ENCODE measurements around the gene ITGAL.

Gene ITGAL

DNA sequence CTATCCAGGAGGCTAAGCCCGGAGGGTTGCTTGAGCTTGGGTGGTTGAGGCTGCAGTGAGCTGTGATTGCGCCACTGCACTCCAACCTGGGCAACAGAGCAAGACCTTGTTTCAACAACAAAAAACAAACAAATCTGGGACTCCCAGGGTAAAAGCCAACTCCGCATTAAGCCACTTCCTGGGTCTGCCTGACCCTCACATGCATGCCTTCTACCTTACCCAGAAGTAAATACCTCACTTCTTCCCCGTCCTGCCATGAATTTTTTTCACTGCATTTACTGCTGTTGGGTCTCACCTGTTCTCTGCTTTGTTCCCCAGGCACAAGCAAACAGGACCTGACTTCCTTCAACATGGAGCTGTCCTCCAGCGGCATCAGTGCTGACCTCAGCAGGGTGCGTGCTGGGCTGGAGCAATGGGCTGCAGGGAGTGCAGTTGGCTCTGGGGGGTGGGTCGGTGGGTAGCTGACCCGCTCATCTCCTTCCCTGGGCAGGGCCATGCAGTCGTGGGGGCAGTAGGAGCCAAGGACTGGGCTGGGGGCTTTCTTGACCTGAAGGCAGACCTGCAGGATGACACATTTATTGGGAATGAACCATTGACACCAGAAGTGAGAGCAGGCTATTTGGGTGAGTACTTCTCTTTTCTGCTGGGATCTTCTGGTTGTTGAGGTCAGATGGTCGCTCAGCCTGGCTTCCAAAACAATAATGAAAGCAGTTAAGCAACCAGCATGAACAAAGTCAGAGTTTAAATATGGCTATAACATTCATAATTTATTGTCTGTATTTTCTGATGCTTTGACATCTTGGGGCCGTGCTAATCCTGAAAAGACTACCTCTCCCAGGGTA is 16.4 kb downstream of the ITGAL start:
- peaks cover 0 to under 1% (median 0%) of the 10 kb centered on the region in 5 donors for H3K27me3 ChIP-seq (ENCODE audit: control insufficient read depth in 5 of 5, insufficient read depth in 4 of 5, low read length in 5 of 5)
- H3K9ac ChIP-seq (ENCODE audit: low read length in 5 of 5): no peak overlapping the region
- no peak overlapping the region for H3K27ac ChIP-seq (ENCODE audit: low read depth, low read length)
- H3K9me3 ChIP-seq (ENCODE audit: control insufficient read depth in 5 of 5, low read length in 5 of 5): no peaks in the 10 kb centered on the region
- H3K4me1 ChIP-seq (ENCODE audit: control insufficient read depth in 5 of 5, insufficient read depth in 5 of 5, low read length in 5 of 5): peaks cover 0 to 24% (median 11%) of the 10 kb centered on the region in 5 donors
- H3K36me3 ChIP-seq (ENCODE audit: control insufficient read depth in 5 of 5, insufficient read depth in 5 of 5, low read length in 5 of 5): no peaks in the 10 kb centered on the region
- no peak overlapping the region for H3K4me3 ChIP-seq (ENCODE audit: low read depth in 1 of 5, low read length in 5 of 5)

GRCh38 chr16:30490210-30490609 is 17.7 kb downstream of the ITGAL start:
- Histone ChIP-seq H3K4me3 (ENCODE audit: low read depth in 1 of 5, low read length in 5 of 5) (no peak overlapping the region), H3K27me3 (ENCODE audit: control insufficient read depth in 5 of 5, insufficient read depth in 4 of 5, low read length in 5 of 5) (peaks cover 0 to 5% (median 0%) of the 10 kb centered on the region in 5 donors), H3K9ac (ENCODE audit: low read length in 5 of 5) (no peak overlapping the region), H3K4me1 (ENCODE audit: control insufficient read depth in 5 of 5, insufficient read depth in 5 of 5, low read length in 5 of 5) (peaks cover 0 to 24% (median 11%) of the 10 kb centered on the region in 5 donors), H3K36me3 (ENCODE audit: control insufficient read depth in 5 of 5, insufficient read depth in 5 of 5, low read length in 5 of 5) (no peaks in the 10 kb centered on the region), H3K27ac (ENCODE audit: low read depth, low read length) (no peak overlapping the region), H3K9me3 (ENCODE audit: control insufficient read depth in 5 of 5, low read length in 5 of 5) (no peaks in the 10 kb centered on the region)

- Histone ChIP-seq H3K36me3 (ENCODE audit: control insufficient read depth in 5 of 5, insufficient read depth in 5 of 5, low read length in 5 of 5) (peaks cover 0 to 3% (median 0%) of the 10 kb centered on the region in 5 donors), H3K9ac (ENCODE audit: low read length in 5 of 5) (no peak overlapping the region), H3K27me3 (ENCODE audit: control insufficient read depth in 5 of 5, insufficient read depth in 4 of 5, low read length in 5 of 5) (peaks cover 0 to 10% (median 0%) of the 10 kb centered on the region in 5 donors), H3K4me3 (ENCODE audit: low read depth in 1 of 5, low read length in 5 of 5) (no peak overlapping the region), H3K9me3 (ENCODE audit: control insufficient read depth in 5 of 5, low read length in 5 of 5) (no peaks in the 10 kb centered on the region), H3K4me1 (ENCODE audit: control insufficient read depth in 5 of 5, insufficient read depth in 5 of 5, low read length in 5 of 5) (peaks cover 0 to 18% (median 11%) of the 10 kb centered on the region in 5 donors), H3K27ac (ENCODE audit: low read depth, low read length) (no peak overlapping the region)
These were observed 18.7 kb downstream of the ITGAL start for GRCh38 chr16:30491229-30491628.

GRCh38 chr16:30491744-30492308 is 19.3 kb downstream of the ITGAL start:
- H3K4me1 ChIP-seq (ENCODE audit: control insufficient read depth in 5 of 5, insufficient read depth in 5 of 5, low read length in 5 of 5): peaks cover 0 to 18% (median 11%) of the 10 kb centered on the region in 5 donors
- H3K36me3 ChIP-seq (ENCODE audit: control insufficient read depth in 5 of 5, insufficient read depth in 5 of 5, low read length in 5 of 5): peaks cover 0 to 3% (median 0%) of the 10 kb centered on the region in 5 donors
- H3K27me3 ChIP-seq (ENCODE audit: control insufficient read depth in 5 of 5, insufficient read depth in 4 of 5, low read length in 5 of 5): peaks cover 0 to 11% (median 0%) of the 10 kb centered on the region in 5 donors
- peak overlapping the region in 1 of 5 donors; percentile 12 for H3K9ac ChIP-seq (ENCODE audit: low read length in 5 of 5)
- H3K9me3 ChIP-seq (ENCODE audit: control insufficient read depth in 5 of 5, low read length in 5 of 5): no peaks in the 10 kb centered on the region
- H3K4me3 ChIP-seq (ENCODE audit: low read depth in 1 of 5, low read length in 5 of 5): no peak overlapping the region
- no peak overlapping the region for H3K27ac ChIP-seq (ENCODE audit: low read depth, low read length)

DNA sequence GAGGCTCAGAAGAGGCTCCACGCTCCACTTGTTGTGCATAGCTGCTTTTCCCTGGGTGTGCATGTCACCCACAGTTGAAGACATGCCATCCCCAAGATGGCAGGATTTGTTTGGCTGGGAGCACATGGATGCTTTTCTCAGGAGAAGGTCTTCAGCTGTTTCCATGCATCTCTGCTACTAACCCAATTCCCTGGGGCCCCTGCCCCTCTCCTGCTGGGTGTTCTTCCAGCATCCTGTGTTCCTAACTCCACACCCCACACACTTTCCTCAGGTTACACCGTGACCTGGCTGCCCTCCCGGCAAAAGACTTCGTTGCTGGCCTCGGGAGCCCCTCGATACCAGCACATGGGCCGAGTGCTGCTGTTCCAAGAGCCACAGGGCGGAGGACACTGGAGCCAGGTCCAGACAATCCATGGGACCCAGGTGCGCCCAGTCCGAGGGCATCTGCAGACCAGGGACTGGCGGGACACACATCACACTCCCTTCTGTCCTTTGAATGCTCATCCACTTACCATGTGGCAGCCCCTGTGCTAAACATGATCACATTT is 21.5 kb downstream of the ITGAL start:
- Histone ChIP-seq H3K36me3 (ENCODE audit: control insufficient read depth in 5 of 5, insufficient read depth in 5 of 5, low read length in 5 of 5) (peaks cover 0 to 3% (median 0%) of the 10 kb centered on the region in 5 donors), H3K4me3 (ENCODE audit: low read depth in 1 of 5, low read length in 5 of 5) (no peak overlapping the region), H3K9ac (ENCODE audit: low read length in 5 of 5) (no peak overlapping the region), H3K27ac (ENCODE audit: low read depth, low read length) (no peak overlapping the region), H3K9me3 (ENCODE audit: control insufficient read depth in 5 of 5, low read length in 5 of 5) (no peaks in the 10 kb centered on the region), H3K27me3 (ENCODE audit: control insufficient read depth in 5 of 5, insufficient read depth in 4 of 5, low read length in 5 of 5) (peaks cover 0 to 11% (median 0%) of the 10 kb centered on the region in 5 donors), H3K4me1 (ENCODE audit: control insufficient read depth in 5 of 5, insufficient read depth in 5 of 5, low read length in 5 of 5) (peaks cover 0 to 18% (median 8%) of the 10 kb centered on the region in 5 donors)

- no peak overlapping the region for H3K4me3 ChIP-seq (ENCODE audit: low read depth in 1 of 5, low read length in 5 of 5)
- H3K27me3 ChIP-seq (ENCODE audit: control insufficient read depth in 5 of 5, insufficient read depth in 4 of 5, low read length in 5 of 5): peaks cover 0 to 11% (median 0%) of the 10 kb centered on the region in 5 donors
- no peaks in the 10 kb centered on the region for H3K9me3 ChIP-seq (ENCODE audit: control insufficient read depth in 5 of 5, low read length in 5 of 5)
- H3K4me1 ChIP-seq (ENCODE audit: control insufficient read depth in 5 of 5, insufficient read depth in 5 of 5, low read length in 5 of 5): peaks cover 0 to 14% (median 4%) of the 10 kb centered on the region in 5 donors
- H3K9ac ChIP-seq (ENCODE audit: low read length in 5 of 5): no peak overlapping the region
- H3K27ac ChIP-seq (ENCODE audit: low read depth, low read length): no peak overlapping the region
- peaks cover 0 to 3% (median 0%) of the 10 kb centered on the region in 5 donors for H3K36me3 ChIP-seq (ENCODE audit: control insufficient read depth in 5 of 5, insufficient read depth in 5 of 5, low read length in 5 of 5)
These were observed 22.2 kb downstream of the ITGAL start for GRCh38 chr16:30494709-30495108.

DNA sequence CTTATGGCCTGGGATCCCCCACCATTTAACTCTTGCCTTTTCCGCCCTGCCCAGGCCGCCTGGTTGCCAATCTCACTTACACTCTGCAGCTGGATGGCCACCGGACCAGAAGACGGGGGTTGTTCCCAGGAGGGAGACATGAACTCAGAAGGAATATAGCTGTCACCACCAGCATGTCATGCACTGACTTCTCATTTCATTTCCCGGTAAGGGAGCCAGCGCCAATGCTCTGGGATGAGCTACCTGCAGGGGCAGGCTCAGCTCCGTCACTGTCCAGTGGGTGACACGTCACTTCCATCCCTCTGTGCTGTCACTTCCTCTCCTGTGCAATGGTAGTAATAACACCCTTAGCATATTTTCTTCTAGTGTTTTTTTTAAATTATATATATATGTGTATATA is 26.7 kb downstream of the ITGAL start:
- H3K4me1 ChIP-seq (ENCODE audit: control insufficient read depth in 5 of 5, insufficient read depth in 5 of 5, low read length in 5 of 5): no peaks in the 10 kb centered on the region
- H3K27me3 ChIP-seq (ENCODE audit: control insufficient read depth in 5 of 5, insufficient read depth in 4 of 5, low read length in 5 of 5): peaks cover 0 to 8% (median 0%) of the 10 kb centered on the region in 5 donors
- no peak overlapping the region for H3K9ac ChIP-seq (ENCODE audit: low read length in 5 of 5)
- H3K27ac ChIP-seq (ENCODE audit: low read depth, low read length): no peak overlapping the region
- peak overlapping the region in 4 of 5 donors; percentile 40 to 59 (median 50) for H3K4me3 ChIP-seq (ENCODE audit: low read depth in 1 of 5, low read length in 5 of 5)
- no peaks in the 10 kb centered on the region for H3K9me3 ChIP-seq (ENCODE audit: control insufficient read depth in 5 of 5, low read length in 5 of 5)
- peaks cover 0 to 3% (median 0%) of the 10 kb centered on the region in 5 donors for H3K36me3 ChIP-seq (ENCODE audit: control insufficient read depth in 5 of 5, insufficient read depth in 5 of 5, low read length in 5 of 5)

DNA sequence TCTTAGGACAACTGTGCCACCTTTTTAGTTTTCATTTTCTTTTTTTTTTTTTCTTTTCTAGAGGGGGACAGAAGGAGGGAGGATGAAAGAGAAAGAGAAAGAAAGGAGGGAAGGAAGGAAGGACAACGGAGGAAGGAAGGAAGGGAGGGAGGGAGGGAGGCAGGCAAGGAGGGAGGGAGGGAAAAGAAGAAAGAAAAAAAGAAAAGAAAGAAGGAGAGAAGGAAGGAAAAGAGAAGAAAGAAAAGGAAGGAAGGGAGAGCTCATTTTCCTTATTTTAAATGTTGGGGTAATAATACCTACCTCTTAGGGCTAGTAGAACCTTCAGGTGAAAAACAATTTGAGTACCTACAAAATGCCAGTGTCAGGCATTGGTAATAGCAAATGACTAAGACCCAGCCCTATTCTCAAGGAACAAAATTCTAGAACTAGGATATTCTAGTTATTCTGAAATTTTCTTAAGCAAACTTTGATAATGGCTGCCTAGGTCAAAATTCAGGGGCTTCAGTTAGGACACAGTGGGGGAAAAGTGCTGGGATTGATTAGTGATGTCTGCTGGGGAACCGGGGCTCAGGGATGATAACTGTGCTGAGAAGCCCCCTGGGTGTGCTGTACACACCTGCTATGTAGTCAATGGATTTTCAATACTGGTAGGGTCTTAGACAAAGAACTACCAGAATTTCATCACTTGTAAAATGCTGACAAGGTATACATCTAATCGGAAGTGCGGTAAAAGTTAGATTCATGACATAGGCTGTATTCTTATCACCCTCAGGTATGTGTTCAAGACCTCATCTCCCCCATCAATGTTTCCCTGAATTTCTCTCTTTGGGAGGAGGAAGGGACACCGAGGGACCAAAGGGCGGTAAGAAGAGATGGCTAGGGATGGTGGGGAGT is 31.1 kb downstream of the ITGAL start:
- Histone ChIP-seq H3K9me3 (ENCODE audit: control insufficient read depth in 5 of 5, low read length in 5 of 5) (no peaks in the 10 kb centered on the region), H3K36me3 (ENCODE audit: control insufficient read depth in 5 of 5, insufficient read depth in 5 of 5, low read length in 5 of 5) (peaks cover 0 to 2% (median 0%) of the 10 kb centered on the region in 5 donors), H3K4me1 (ENCODE audit: control insufficient read depth in 5 of 5, insufficient read depth in 5 of 5, low read length in 5 of 5) (no peaks in the 10 kb centered on the region), H3K27ac (ENCODE audit: low read depth, low read length) (no peak overlapping the region), H3K4me3 (ENCODE audit: low read depth in 1 of 5, low read length in 5 of 5) (no peak overlapping the region), H3K9ac (ENCODE audit: low read length in 5 of 5) (no peak overlapping the region), H3K27me3 (ENCODE audit: control insufficient read depth in 5 of 5, insufficient read depth in 4 of 5, low read length in 5 of 5) (peaks cover 0 to 2% (median 0%) of the 10 kb centered on the region in 5 donors)

DNA sequence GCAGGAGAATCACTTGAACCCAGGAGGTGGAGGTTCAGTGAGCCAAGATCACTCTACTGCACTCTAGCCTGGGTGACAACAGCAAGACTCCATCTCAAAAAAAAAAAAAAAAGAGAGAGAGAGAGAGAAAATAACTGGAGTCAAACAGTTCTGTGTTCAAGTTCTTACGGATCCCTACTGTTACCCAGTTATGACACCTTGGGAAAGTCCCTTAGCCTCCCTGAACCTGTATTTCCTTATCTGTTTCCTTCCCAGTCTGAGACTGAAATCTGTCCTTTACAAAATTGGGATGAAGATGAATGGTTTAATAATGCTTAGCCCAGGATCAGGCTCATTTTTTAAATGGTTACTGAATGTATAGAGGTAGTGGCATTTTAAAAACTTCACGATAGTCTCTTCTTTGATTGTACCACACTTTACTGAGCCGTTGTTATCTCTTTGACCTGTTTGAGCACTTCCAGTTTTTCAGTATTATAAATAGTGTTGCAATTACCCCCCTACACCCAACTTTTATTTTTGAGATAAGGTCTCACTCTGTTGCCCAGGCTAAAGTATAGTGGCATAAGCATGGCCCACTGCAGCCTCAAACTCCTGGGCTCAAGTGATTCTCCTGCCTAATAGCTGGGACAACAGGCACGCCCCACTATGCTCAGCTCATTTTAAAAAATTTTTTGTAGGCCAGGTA is 36.7 kb downstream of the ITGAL start:
- no peak overlapping the region for H3K9ac ChIP-seq (ENCODE audit: low read length in 5 of 5)
- no peaks in the 10 kb centered on the region for H3K9me3 ChIP-seq (ENCODE audit: control insufficient read depth in 5 of 5, low read length in 5 of 5)
- peaks cover 0 to 2% (median 0%) of the 10 kb centered on the region in 5 donors for H3K27me3 ChIP-seq (ENCODE audit: control insufficient read depth in 5 of 5, insufficient read depth in 4 of 5, low read length in 5 of 5)
- no peaks in the 10 kb centered on the region for H3K4me1 ChIP-seq (ENCODE audit: control insufficient read depth in 5 of 5, insufficient read depth in 5 of 5, low read length in 5 of 5)
- no peak overlapping the region for H3K27ac ChIP-seq (ENCODE audit: low read depth, low read length)
- no peak overlapping the region for H3K4me3 ChIP-seq (ENCODE audit: low read depth in 1 of 5, low read length in 5 of 5)
- H3K36me3 ChIP-seq (ENCODE audit: control insufficient read depth in 5 of 5, insufficient read depth in 5 of 5, low read length in 5 of 5): peaks cover 0 to 11% (median 0%) of the 10 kb centered on the region in 5 donors
